Vagina (tissue), 2 donors: Measurements from ENCODE around the gene ZNF438.

Experiments used
- CTCF ChIP-seq, 3 experiments: fragments of 450-650 bp in 2 of 3; fragments of 200-600 bp in 1 of 3; sonication (generic) in 1 of 3; IDR thresholded peaks; one replicate each; pipeline ENCODE4 v1.5.1; 2017 to 2019; ENCODE audit warnings: antibody characterized with exemption in 3 of 3, mild to moderate bottlenecking in 2 of 3, moderate library complexity in 2 of 3
- POLR2A ChIP-seq, 2 donors: fragments of 450-650 bp; IDR thresholded peaks; one replicate each; pipeline ENCODE4 v1.6.1; 2017; ENCODE audit warnings: antibody characterized with exemption in 2 of 2, mild to moderate bottlenecking in 2 of 2, moderate library complexity in 2 of 2
- POLR2AphosphoS5 ChIP-seq, 2 donors: sonication (generic); formaldehyde crosslinking; IDR thresholded peaks; one replicate each; pipeline ENCODE4 v1.9.0; 2017; ENCODE audit warnings: antibody characterized with exemption in 2 of 2, mild to moderate bottlenecking in 2 of 2, low read depth in 1 of 2; ENCODE audit not compliant: insufficient read depth in 1 of 2

GRCh38 chr10:30869566-30869965 is 162.1 kb downstream of the ZNF438 start:
- no peak for TF ChIP-seq CTCF (IDR thresholded peaks at IDR 0.05)
- no peak for TF ChIP-seq POLR2AphosphoS5 (IDR thresholded peaks at IDR 0.05; ENCODE audit: insufficient read depth in 1 of 2, low read depth in 1 of 2)
- no peak for TF ChIP-seq POLR2A (IDR thresholded peaks at IDR 0.05)
